Hepatocyte (in vitro differentiated cells): ENCODE results near the gene TTC33.
"Not testable (repeated sequence)": the region's sequence is repeated elsewhere in the genome, so short reads cannot be mapped to it uniquely, and the experiment has no call there.

ENCODE experiments used
- EZH2 ChIP-seq: fragments of 200-600 bp; sonication (generic); IDR thresholded peaks from 2 replicates; pipeline ENCODE4 v1.6.1; 2016; ENCODE audit warnings: antibody characterized with exemption, mild to moderate bottlenecking, borderline replicate concordance
- EZH2phosphoT487 ChIP-seq: fragments of 200-600 bp; sonication (generic); IDR thresholded peaks from one replicate; pipeline ENCODE4 v1.6.1; 2018; ENCODE audit warnings: antibody characterized with exemption, mild to moderate bottlenecking, low read depth, moderate library complexity; ENCODE audit not compliant: unreplicated experiment, severe bottlenecking
- TF ChIP-seq, protein P1 (sequence below): fragments of 200-600 bp; sonication (generic); IDR thresholded peaks from 2 replicates; pipeline ENCODE4 v1.5.1; 2016; ENCODE audit warnings: antibody characterized with exemption, mild to moderate bottlenecking; ENCODE audit not compliant: poor library complexity

DNA sequence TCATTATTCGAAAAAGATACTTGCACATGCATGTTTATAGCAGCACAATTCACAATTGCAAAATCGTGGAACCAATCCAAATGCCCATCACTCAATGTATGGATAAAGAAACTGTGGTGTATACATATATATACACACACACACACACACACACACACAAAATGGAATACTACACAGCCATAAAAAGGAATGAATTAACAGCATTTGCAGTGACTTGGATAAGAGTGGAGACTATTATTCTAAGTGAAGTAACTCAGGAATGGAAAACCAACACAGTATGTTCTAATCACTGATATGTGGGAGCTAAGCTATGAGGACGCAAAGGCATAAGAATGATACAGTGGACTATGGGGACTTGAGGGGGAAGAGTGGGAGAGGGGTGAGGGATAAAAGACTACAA, 39.1 kb upstream of the TTC33 start:
- not testable (repeated sequence) for TF ChIP-seq EZH2phosphoT487, EZH2
- TF ChIP-seq, protein P1, sequence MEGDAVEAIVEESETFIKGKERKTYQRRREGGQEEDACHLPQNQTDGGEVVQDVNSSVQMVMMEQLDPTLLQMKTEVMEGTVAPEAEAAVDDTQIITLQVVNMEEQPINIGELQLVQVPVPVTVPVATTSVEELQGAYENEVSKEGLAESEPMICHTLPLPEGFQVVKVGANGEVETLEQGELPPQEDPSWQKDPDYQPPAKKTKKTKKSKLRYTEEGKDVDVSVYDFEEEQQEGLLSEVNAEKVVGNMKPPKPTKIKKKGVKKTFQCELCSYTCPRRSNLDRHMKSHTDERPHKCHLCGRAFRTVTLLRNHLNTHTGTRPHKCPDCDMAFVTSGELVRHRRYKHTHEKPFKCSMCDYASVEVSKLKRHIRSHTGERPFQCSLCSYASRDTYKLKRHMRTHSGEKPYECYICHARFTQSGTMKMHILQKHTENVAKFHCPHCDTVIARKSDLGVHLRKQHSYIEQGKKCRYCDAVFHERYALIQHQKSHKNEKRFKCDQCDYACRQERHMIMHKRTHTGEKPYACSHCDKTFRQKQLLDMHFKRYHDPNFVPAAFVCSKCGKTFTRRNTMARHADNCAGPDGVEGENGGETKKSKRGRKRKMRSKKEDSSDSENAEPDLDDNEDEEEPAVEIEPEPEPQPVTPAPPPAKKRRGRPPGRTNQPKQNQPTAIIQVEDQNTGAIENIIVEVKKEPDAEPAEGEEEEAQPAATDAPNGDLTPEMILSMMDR = not testable (repeated sequence)
